ENCODE results near the gene ELK4.

GRCh38 chr1:205576805-205577761, 54.7 kb downstream of the ELK4 start:
- TF ChIP-seq, protein P1, sequence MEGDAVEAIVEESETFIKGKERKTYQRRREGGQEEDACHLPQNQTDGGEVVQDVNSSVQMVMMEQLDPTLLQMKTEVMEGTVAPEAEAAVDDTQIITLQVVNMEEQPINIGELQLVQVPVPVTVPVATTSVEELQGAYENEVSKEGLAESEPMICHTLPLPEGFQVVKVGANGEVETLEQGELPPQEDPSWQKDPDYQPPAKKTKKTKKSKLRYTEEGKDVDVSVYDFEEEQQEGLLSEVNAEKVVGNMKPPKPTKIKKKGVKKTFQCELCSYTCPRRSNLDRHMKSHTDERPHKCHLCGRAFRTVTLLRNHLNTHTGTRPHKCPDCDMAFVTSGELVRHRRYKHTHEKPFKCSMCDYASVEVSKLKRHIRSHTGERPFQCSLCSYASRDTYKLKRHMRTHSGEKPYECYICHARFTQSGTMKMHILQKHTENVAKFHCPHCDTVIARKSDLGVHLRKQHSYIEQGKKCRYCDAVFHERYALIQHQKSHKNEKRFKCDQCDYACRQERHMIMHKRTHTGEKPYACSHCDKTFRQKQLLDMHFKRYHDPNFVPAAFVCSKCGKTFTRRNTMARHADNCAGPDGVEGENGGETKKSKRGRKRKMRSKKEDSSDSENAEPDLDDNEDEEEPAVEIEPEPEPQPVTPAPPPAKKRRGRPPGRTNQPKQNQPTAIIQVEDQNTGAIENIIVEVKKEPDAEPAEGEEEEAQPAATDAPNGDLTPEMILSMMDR (IDR thresholded peaks at IDR 0.05): no peak
- no peak for TF ChIP-seq EP300 (IDR thresholded peaks at IDR 0.05)

Measured in ovary (tissue), 3 donors.